Measurements from ENCODE around the gene RALGPS1. TPM values are rescaled to one million over a fixed set of nuclear protein-coding genes. Genes with fewer than 3 reads are reported as not detected.

RALGPS1 gene
- total and polyA plus RNA-seq, 2 experiments from 2014 or later: 13.1 to 22.1 TPM

DNA sequence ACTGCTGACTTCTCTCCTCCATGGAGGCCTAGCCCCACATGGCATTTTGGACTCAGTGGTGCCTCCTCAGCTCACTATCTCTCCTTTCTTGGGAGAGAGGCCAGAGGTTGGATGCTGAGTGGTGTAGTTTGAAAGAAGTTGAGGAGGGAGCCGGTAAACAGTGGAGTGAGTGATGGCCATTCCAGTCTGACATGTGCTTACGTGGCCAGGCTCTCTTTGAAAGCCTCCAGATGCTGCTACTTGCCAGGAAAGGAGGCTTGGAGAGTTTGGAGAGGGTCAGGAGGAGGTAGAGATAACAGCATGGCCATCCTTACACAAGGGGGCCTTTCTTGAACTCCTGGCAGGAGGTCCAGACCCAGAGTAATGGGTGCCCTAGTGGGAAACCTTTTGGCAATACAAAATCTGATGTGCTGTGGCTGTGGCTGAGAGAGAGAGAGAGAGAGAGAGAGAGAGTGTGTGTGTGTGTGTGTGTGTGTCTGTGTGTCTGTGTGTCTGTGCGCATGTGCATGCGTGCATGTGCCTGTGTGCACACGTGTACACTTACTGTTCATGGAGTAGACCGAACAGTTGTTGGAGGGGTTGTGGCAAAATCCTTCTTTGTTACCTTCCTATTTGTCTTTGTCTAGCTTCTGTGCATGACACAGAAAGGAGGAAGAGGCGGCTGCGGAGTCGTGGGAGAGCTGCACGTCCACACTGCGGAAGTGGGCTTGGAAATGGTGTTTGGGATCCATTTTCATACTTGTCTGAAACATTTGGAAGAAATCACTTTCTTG is 37.8 kb downstream of the RALGPS1 start:
- 80% methylated on average over 11 of the region's 11 CpGs for WGBS (ENCODE audit: low lambda C conversion rate, missing lambda C conversion rate)
- DNase-seq (ENCODE audit: low spot score): no peak
- peaks cover 8% of the 10 kb centered on the region for H3K79me2 ChIP-seq
- no peak overlapping the region for H3K4me3 ChIP-seq
- no peak for TF ChIP-seq EZH2phosphoT487 (IDR thresholded peaks at IDR 0.05; ENCODE audit: low read depth, severe bottlenecking, unreplicated experiment)
- TF ChIP-seq, protein P1, sequence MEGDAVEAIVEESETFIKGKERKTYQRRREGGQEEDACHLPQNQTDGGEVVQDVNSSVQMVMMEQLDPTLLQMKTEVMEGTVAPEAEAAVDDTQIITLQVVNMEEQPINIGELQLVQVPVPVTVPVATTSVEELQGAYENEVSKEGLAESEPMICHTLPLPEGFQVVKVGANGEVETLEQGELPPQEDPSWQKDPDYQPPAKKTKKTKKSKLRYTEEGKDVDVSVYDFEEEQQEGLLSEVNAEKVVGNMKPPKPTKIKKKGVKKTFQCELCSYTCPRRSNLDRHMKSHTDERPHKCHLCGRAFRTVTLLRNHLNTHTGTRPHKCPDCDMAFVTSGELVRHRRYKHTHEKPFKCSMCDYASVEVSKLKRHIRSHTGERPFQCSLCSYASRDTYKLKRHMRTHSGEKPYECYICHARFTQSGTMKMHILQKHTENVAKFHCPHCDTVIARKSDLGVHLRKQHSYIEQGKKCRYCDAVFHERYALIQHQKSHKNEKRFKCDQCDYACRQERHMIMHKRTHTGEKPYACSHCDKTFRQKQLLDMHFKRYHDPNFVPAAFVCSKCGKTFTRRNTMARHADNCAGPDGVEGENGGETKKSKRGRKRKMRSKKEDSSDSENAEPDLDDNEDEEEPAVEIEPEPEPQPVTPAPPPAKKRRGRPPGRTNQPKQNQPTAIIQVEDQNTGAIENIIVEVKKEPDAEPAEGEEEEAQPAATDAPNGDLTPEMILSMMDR (IDR thresholded peaks at IDR 0.05; ENCODE audit: poor library complexity): no peak
- H4K20me1 ChIP-seq (ENCODE audit: insufficient read depth, poor library complexity, severe bottlenecking): no peaks in the 10 kb centered on the region
- H3K36me3 ChIP-seq (replicated peaks; ENCODE audit: insufficient read depth, low read depth): no peaks in the 10 kb centered on the region
- H3K27ac ChIP-seq: no peak overlapping the region
- H3K4me1 ChIP-seq (ENCODE audit: insufficient read depth): peaks cover 6% of the 10 kb centered on the region
- H3K27me3 ChIP-seq: no peaks in the 10 kb centered on the region
- H3K9me2 ChIP-seq (replicated peaks; ENCODE audit: insufficient read depth): no peaks in the 10 kb centered on the region
- no peak overlapping the region for H3K4me2 ChIP-seq
- H3K9me3 ChIP-seq (ENCODE audit: low read depth): no peaks in the 10 kb centered on the region
- H2AFZ ChIP-seq: no peak overlapping the region

DNA sequence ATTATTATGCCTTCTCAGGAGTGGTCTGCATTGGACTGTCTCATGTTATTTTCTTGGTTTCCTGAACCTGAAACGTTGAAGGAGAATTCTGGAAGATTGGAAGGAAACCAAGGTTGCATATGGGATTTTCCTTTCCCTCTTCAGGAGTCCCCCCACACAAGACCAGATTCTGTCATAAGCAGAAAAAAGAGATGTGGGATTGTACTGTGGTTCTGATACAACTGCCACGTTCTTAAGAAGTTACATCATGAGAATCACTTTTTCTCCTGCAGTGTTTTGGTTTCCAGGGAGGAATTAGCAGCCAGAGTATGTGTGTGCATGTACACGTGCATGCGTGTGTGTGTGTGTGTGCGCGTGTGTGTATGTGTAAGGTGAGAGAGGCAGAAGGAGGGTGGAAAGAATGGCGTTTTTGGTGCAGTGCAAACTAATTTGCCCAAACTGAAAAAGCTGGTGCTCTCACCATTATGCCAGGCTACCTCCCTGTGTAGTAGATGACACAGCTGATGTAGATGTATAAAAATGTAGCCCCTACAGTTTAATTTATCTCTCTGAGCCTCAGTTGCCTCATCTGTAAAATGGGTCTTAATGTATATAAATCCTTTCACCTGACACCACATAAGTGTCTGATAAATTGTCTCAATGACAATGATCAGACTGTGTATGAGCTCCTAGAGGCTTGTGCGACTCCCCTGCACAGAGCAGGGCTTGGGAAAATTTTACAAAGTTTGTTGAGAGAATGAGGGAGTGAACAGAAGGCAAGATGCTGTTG is 38.6 kb downstream of the RALGPS1 start:
- peaks cover 11% of the 10 kb centered on the region for H3K4me1 ChIP-seq (ENCODE audit: insufficient read depth)
- 91% methylated on average over 8 of the region's 8 CpGs for WGBS (ENCODE audit: low lambda C conversion rate, missing lambda C conversion rate)
- no peaks in the 10 kb centered on the region for H3K36me3 ChIP-seq (replicated peaks; ENCODE audit: insufficient read depth, low read depth)
- no peaks in the 10 kb centered on the region for H3K27me3 ChIP-seq
- no peak overlapping the region for H3K4me3 ChIP-seq
- H2AFZ ChIP-seq: no peak overlapping the region
- H3K79me2 ChIP-seq: peaks cover 14% of the 10 kb centered on the region
- TF ChIP-seq EZH2 (IDR thresholded peaks at IDR 0.05; ENCODE audit: borderline replicate concordance) (no peak), EZH2phosphoT487 (IDR thresholded peaks at IDR 0.05; ENCODE audit: low read depth, severe bottlenecking, unreplicated experiment) (no peak)
- TF ChIP-seq, protein P1 (IDR thresholded peaks at IDR 0.05; ENCODE audit: poor library complexity): no peak
- no peak for DNase-seq (ENCODE audit: low spot score)
- no peak overlapping the region for H3K4me2 ChIP-seq
- no peaks in the 10 kb centered on the region for H3K9me2 ChIP-seq (replicated peaks; ENCODE audit: insufficient read depth)
- H3K9me3 ChIP-seq (ENCODE audit: low read depth): no peaks in the 10 kb centered on the region
- H4K20me1 ChIP-seq (ENCODE audit: insufficient read depth, poor library complexity, severe bottlenecking): no peaks in the 10 kb centered on the region
- no peak overlapping the region for H3K27ac ChIP-seq

DNA sequence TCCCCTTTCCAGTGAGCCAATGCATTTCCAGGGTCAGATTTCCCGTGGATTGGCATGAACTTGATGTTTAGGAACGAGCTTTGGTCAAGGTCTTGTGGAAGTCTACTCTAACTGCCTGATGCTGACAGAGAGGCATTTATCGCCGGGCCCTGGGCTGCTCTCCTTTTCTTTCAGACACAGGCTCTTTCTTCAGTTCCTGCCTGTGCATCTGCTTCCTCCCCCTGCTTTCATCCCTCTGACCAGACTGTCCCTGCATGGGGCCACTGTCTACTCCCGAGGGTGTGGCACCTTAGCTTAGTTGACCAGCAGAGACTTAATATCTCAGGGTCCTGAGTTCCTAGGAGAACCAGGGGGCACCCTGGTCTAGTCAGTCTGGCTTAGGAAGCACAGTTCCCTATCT is 41.2 kb downstream of the RALGPS1 start:
- 63% methylated on average over 5 of the region's 5 CpGs for WGBS (ENCODE audit: low lambda C conversion rate, missing lambda C conversion rate)
- Histone ChIP-seq H3K4me2 (no peak overlapping the region), H3K79me2 (peaks cover 27% of the 10 kb centered on the region), H3K4me3 (no peak overlapping the region), H4K20me1 (ENCODE audit: insufficient read depth, poor library complexity, severe bottlenecking) (no peaks in the 10 kb centered on the region), H3K9me3 (ENCODE audit: low read depth) (no peaks in the 10 kb centered on the region), H2AFZ (no peak overlapping the region), H3K4me1 (ENCODE audit: insufficient read depth) (peaks cover 19% of the 10 kb centered on the region), H3K27me3 (no peaks in the 10 kb centered on the region), H3K27ac (no peak overlapping the region), H3K36me3 (replicated peaks; ENCODE audit: insufficient read depth, low read depth) (no peaks in the 10 kb centered on the region), H3K9me2 (replicated peaks; ENCODE audit: insufficient read depth) (no peaks in the 10 kb centered on the region)
- TF ChIP-seq, protein P1 (IDR thresholded peaks at IDR 0.05; ENCODE audit: poor library complexity): no peak
- TF ChIP-seq EZH2 (IDR thresholded peaks at IDR 0.05; ENCODE audit: borderline replicate concordance) (no peak), EZH2phosphoT487 (IDR thresholded peaks at IDR 0.05; ENCODE audit: low read depth, severe bottlenecking, unreplicated experiment) (no peak)
- DNase-seq (ENCODE audit: low spot score): no peak
